Measurements from ENCODE around the gene ITFG1.

GRCh38 chr16:47299587-47299986 is 161.3 kb downstream of the ITFG1 start:
- no peak for TF ChIP-seq POLR2A (IDR thresholded peaks at IDR 0.05; ENCODE audit: low read length)
- no peak for TF ChIP-seq GATA1 (IDR thresholded peaks at IDR 0.05; ENCODE audit: low read depth, low read length)

Measured in erythroblast (primary cell).